Smooth muscle cell (in vitro differentiated cells): ENCODE measurements around the gene CAMK2D. TPM values are rescaled to one million over a fixed set of nuclear protein-coding genes. Genes with fewer than 3 reads are reported as not detected.

Experiments
- DNase-seq: peaks from one replicate; lab custom pipeline; 2025; ENCODE audit not compliant: unreplicated experiment; lab: John Stamatoyannopoulos, UW
- H2AFZ ChIP-seq: fragments of 200-600 bp; sonication (generic); 2 replicates; pipeline ENCODE4 v1.6.0; 2016; ENCODE audit warnings: antibody characterized with exemption, low read depth, mild to moderate bottlenecking
- H3F3A ChIP-seq: fragments of 200-600 bp; sonication (generic); 2 replicates; pipeline ENCODE4 v1.6.0; 2017; ENCODE audit warnings: antibody characterized with exemption, low read depth
- H3K27ac ChIP-seq: fragments of 200-600 bp; sonication (generic); 2 replicates; pipeline ENCODE4 v1.5.1; 2016; ENCODE audit warnings: low read depth, mild to moderate bottlenecking
- H3K27me3 ChIP-seq: fragments of 200-600 bp; sonication (generic); 2 replicates; pipeline ENCODE4 v1.6.1; 2016; ENCODE audit warnings: low read depth, mild to moderate bottlenecking
- H3K36me3 ChIP-seq: fragments of 200-600 bp; sonication (generic); 2 replicates; pipeline ENCODE4 v1.5.1; 2016; ENCODE audit warnings: low read depth
- H3K4me1 ChIP-seq: fragments of 200-600 bp; sonication (generic); 2 replicates; pipeline ENCODE4 v1.5.1; 2016; ENCODE audit warnings: low read depth
- H3K4me2 ChIP-seq: fragments of 200-600 bp; sonication (generic); 2 replicates; pipeline ENCODE4 v1.6.0; 2016; ENCODE audit warnings: mild to moderate bottlenecking
- H3K4me3 ChIP-seq: fragments of 200-600 bp; sonication (generic); 2 replicates; pipeline ENCODE4 v1.5.1; 2016; ENCODE audit warnings: mild to moderate bottlenecking
- H3K79me2 ChIP-seq: fragments of 200-600 bp; sonication (generic); 2 replicates; pipeline ENCODE4 v1.6.0; 2016; ENCODE audit warnings: low read depth, mild to moderate bottlenecking
- H3K9ac ChIP-seq: fragments of 200-600 bp; sonication (generic); 2 replicates; pipeline ENCODE4 v1.6.0; 2016; ENCODE audit warnings: low read depth
- H3K9me3 ChIP-seq: fragments of 200-600 bp; sonication (generic); replicated peaks from 2 replicates; pipeline ENCODE4 v1.5.1; 2016; ENCODE audit warnings: low read depth
- H4K20me1 ChIP-seq: fragments of 200-600 bp; sonication (generic); 2 replicates; pipeline ENCODE4 v1.6.0; 2016; ENCODE audit warnings: low read depth
- CTCF ChIP-seq: fragments of 200-600 bp; sonication (generic); IDR thresholded peaks from 2 replicates; pipeline ENCODE4 v1.5.1; 2017; ENCODE audit warnings: borderline replicate concordance, mild to moderate bottlenecking, antibody characterized with exemption; ENCODE audit not compliant: insufficient read depth, poor library complexity, severe bottlenecking
- WGBS: methylation state at CpG from one replicate; pipeline ENCODE4 v1.1.7; 2016; ENCODE audit warnings: low lambda C conversion rate; 5-methylcytosine and 5-hydroxymethylcytosine counted together
- polyA plus RNA-seq: library from polyadenylated mRNA; unstranded; fragments of >200 nt; fragmentation: Nextera tagmentation; extraction: Ambion mirVana; gene quantifications from 2 replicates; pipeline ENCODE4 v1.2.1, GENCODE V29; 2016
- total RNA-seq: library from RNA; depleted of rRNA; stranded (reverse); fragments of >200 nt; gene quantifications from 2 replicates; pipeline ENCODE4 v1.2.3, GENCODE V29; 2014

Gene CAMK2D
- total and polyA plus RNA-seq, 2 experiments from 2014 or later: 17.2 to 36.0 TPM

- no peak for DNase-seq
- no peak overlapping the region for H2AFZ ChIP-seq
- no peaks in the 10 kb centered on the region for H3K79me2 ChIP-seq
- peaks cover 5% of the 10 kb centered on the region for H3K4me1 ChIP-seq
- H3K4me3 ChIP-seq: no peak overlapping the region
- H4K20me1 ChIP-seq: no peaks in the 10 kb centered on the region
- no peak overlapping the region for H3K4me2 ChIP-seq
- TF ChIP-seq CTCF: no peak
- H3K9ac ChIP-seq: no peak overlapping the region
- H3F3A ChIP-seq: no peaks in the 10 kb centered on the region
- H3K27me3 ChIP-seq: no peaks in the 10 kb centered on the region
- no peaks in the 10 kb centered on the region for H3K9me3 ChIP-seq
- H3K27ac ChIP-seq: no peak overlapping the region
- 100% methylated on average over 1 of the region's 1 CpG for WGBS
- H3K36me3 ChIP-seq: no peaks in the 10 kb centered on the region
These were observed 262.4 kb downstream of the CAMK2D start for GRCh38 chr4:113499166-113499565.

GRCh38 chr4:113497154-113497884, 264.2 kb downstream of the CAMK2D start:
- Histone ChIP-seq H3K79me2 (no peaks in the 10 kb centered on the region), H2AFZ (no peak overlapping the region), H3K27me3 (no peaks in the 10 kb centered on the region), H4K20me1 (no peaks in the 10 kb centered on the region), H3K4me1 (no peaks in the 10 kb centered on the region), H3K4me3 (no peak overlapping the region), H3K4me2 (no peak overlapping the region), H3K9me3 (no peaks in the 10 kb centered on the region), H3K36me3 (no peaks in the 10 kb centered on the region), H3K9ac (no peak overlapping the region), H3F3A (no peaks in the 10 kb centered on the region), H3K27ac (no peak overlapping the region)
- WGBS: 95% methylated on average over 3 of the region's 3 CpGs
- DNase-seq: no peak
- TF ChIP-seq CTCF: no peak

- no peaks in the 10 kb centered on the region for H3F3A ChIP-seq
- H3K27ac ChIP-seq: no peak overlapping the region
- DNase-seq: no peak
- H3K9ac ChIP-seq: no peak overlapping the region
- H3K36me3 ChIP-seq: no peaks in the 10 kb centered on the region
- 79% methylated on average over 2 of the region's 2 CpGs for WGBS
- no peak overlapping the region for H3K4me3 ChIP-seq
- H3K9me3 ChIP-seq: no peaks in the 10 kb centered on the region
- H3K4me2 ChIP-seq: no peak overlapping the region
- no peaks in the 10 kb centered on the region for H4K20me1 ChIP-seq
- H3K79me2 ChIP-seq: no peaks in the 10 kb centered on the region
- no peak overlapping the region for H2AFZ ChIP-seq
- no peak for TF ChIP-seq CTCF
- H3K27me3 ChIP-seq: no peaks in the 10 kb centered on the region
- no peaks in the 10 kb centered on the region for H3K4me1 ChIP-seq
These were observed 264.8 kb downstream of the CAMK2D start for GRCh38 chr4:113496698-113497097.

- no peak overlapping the region for H3K4me3 ChIP-seq
- WGBS: 97% methylated on average over 6 of the region's 6 CpGs
- H3F3A ChIP-seq: no peaks in the 10 kb centered on the region
These were observed 265.7 kb downstream of the CAMK2D start for GRCh38 chr4:113495790-113496189.

More at GRCh38 chr4:113495790-113496189, 265.7 kb downstream of the CAMK2D start:
- Histone ChIP-seq H3K79me2 (no peaks in the 10 kb centered on the region), H2AFZ (no peak overlapping the region), H3K36me3 (no peaks in the 10 kb centered on the region), H3K27ac (no peak overlapping the region), H3K4me1 (no peaks in the 10 kb centered on the region), H3K4me2 (no peak overlapping the region), H3K9me3 (no peaks in the 10 kb centered on the region), H3K27me3 (no peaks in the 10 kb centered on the region), H3K9ac (no peak overlapping the region), H4K20me1 (no peaks in the 10 kb centered on the region)
- TF ChIP-seq CTCF: no peak
- no peak for DNase-seq
